PFSK-1 (cell line): ENCODE data around the gene DIAPH3.

Source experiments
- SIN3A ChIP-seq: IDR thresholded peaks from 2 replicates; pipeline ENCODE4 v1.6.1; 2012; ENCODE audit warnings: mild to moderate bottlenecking, low read length, moderate library complexity, borderline replicate concordance; ENCODE audit not compliant: insufficient read depth
- TAF1 ChIP-seq: IDR thresholded peaks from 2 replicates; pipeline ENCODE4 v1.6.1; 2012; ENCODE audit warnings: low read length, control low read depth, borderline replicate concordance; ENCODE audit not compliant: insufficient read depth
- TF ChIP-seq, protein P1 (sequence below), 2 experiments: IDR thresholded peaks; 2 replicates each; pipeline versions ENCODE4 v1.6.1 to v1.8.0; 2011 to 2012; ENCODE audit warnings: low read depth in 2 of 2, low read length in 2 of 2, control low read depth in 1 of 2, inconsistent platforms in 1 of 2, mild to moderate bottlenecking in 1 of 2, moderate library complexity in 1 of 2; ENCODE audit not compliant: insufficient read depth in 1 of 2

DNA sequence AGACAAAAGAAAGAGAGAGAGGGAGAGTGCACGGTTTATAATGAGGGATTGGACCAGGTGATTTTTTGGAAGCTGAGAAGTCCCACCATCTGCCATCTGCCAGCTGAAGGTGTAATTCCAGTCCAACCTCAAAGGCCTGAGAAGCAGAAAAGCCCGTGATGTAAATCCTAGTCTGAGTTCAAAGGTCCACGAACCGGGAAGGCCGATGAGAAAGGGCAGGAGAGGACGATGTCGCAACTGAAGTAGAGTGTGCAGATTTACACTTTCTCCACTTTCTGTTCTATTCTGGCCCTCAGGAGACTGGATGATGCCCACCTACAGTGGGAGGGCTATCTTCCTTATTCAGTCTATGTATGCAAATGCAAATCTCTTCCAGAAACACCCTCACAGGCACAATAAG is 500.0 kb downstream of the DIAPH3 start:
- TF ChIP-seq, protein P1, sequence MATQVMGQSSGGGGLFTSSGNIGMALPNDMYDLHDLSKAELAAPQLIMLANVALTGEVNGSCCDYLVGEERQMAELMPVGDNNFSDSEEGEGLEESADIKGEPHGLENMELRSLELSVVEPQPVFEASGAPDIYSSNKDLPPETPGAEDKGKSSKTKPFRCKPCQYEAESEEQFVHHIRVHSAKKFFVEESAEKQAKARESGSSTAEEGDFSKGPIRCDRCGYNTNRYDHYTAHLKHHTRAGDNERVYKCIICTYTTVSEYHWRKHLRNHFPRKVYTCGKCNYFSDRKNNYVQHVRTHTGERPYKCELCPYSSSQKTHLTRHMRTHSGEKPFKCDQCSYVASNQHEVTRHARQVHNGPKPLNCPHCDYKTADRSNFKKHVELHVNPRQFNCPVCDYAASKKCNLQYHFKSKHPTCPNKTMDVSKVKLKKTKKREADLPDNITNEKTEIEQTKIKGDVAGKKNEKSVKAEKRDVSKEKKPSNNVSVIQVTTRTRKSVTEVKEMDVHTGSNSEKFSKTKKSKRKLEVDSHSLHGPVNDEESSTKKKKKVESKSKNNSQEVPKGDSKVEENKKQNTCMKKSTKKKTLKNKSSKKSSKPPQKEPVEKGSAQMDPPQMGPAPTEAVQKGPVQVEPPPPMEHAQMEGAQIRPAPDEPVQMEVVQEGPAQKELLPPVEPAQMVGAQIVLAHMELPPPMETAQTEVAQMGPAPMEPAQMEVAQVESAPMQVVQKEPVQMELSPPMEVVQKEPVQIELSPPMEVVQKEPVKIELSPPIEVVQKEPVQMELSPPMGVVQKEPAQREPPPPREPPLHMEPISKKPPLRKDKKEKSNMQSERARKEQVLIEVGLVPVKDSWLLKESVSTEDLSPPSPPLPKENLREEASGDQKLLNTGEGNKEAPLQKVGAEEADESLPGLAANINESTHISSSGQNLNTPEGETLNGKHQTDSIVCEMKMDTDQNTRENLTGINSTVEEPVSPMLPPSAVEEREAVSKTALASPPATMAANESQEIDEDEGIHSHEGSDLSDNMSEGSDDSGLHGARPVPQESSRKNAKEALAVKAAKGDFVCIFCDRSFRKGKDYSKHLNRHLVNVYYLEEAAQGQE (IDR thresholded peaks at IDR 0.05; ENCODE audit: insufficient read depth in 1 of 2, low read depth in 2 of 2, low read length in 2 of 2): no peak
- TF ChIP-seq TAF1 (no peak), SIN3A (no peak)
